T-helper 2 cell treated with Interferon-gamma antibody and Interleukin-4, amounts not matched to agents 100 ng/mL and 5 ng/mL, for 36 hours (primary cell): ENCODE measurements around the gene TEPSIN. TPM values are rescaled to one million over a fixed set of nuclear protein-coding genes. Genes with fewer than 3 reads are reported as not detected.
"Not testable (repeated sequence)": the region's sequence is repeated elsewhere in the genome, so short reads cannot be mapped to it uniquely, and the experiment has no call there.

Experiments used
- intact Hi-C: fragments of 100-400 bp; cut with micrococcal nuclease; formaldehyde crosslinking; loops from one replicate; pipeline ENCODE4 v1.15.1; 2023
- total RNA-seq: library from RNA; stranded (reverse); gene quantifications from 2 replicates; pipeline ENCODE4 v1.2.3, GENCODE V29; 2022

Gene TEPSIN
- total RNA-seq, 1 donor from 2014 or later: 50.8 TPM

- intact Hi-C loops: loop anchor here (2.0 kb wide), 1 partner anchor 56 kb away; the partner anchor contains the start of gene SLC38A10
These were observed 403 bp downstream of the TEPSIN start for GRCh38 chr17:81238490-81238814.

- intact Hi-C loops: loop anchor here (2.0 kb wide), 1 partner anchor 57 kb away; the partner anchor contains the start of gene SLC38A10
These were observed 1.0 kb downstream of the TEPSIN start for GRCh38 chr17:81237591-81238489.

GRCh38 chr17:81236784-81237183 lies 2.1 kb downstream of the TEPSIN start:
- intact Hi-C loops: no loop called here

GRCh38 chr17:81235822-81236740 lies 2.8 kb downstream of the TEPSIN start:
- intact Hi-C loops: no loop called here

GRCh38 chr17:81234940-81235821 lies 3.7 kb downstream of the TEPSIN start:
- intact Hi-C loops: no loop called here

- intact Hi-C loops: no loop called here
These were observed 4.4 kb downstream of the TEPSIN start for GRCh38 chr17:81234506-81234855.

GRCh38 chr17:81233811-81234505 lies 4.9 kb downstream of the TEPSIN start:
- intact Hi-C loops: no loop called here

GRCh38 chr17:81233316-81233715 lies 5.5 kb downstream of the TEPSIN start:
- intact Hi-C loops: no loop called here

- intact Hi-C loops: no loop called here
These were observed 6.1 kb downstream of the TEPSIN start for GRCh38 chr17:81232616-81233241.

GRCh38 chr17:81231766-81232581 lies 6.9 kb downstream of the TEPSIN start:
- intact Hi-C loops: no loop called here

- intact Hi-C loops: no loop called here
These were observed 7.7 kb downstream of the TEPSIN start for GRCh38 chr17:81231121-81231645.

GRCh38 chr17:81230043-81230820 lies 8.6 kb downstream of the TEPSIN start:
- intact Hi-C loops: no loop called here

GRCh38 chr17:81229666-81229920 lies 9.3 kb downstream of the TEPSIN start:
- intact Hi-C loops: no loop called here

- intact Hi-C loops: no loop called here
These were observed 9.8 kb downstream of the TEPSIN start for GRCh38 chr17:81228834-81229665.

- intact Hi-C loops: no loop called here
These were observed 10.4 kb downstream of the TEPSIN start for GRCh38 chr17:81228420-81228819.

GRCh38 chr17:81227630-81228029 lies 11.2 kb downstream of the TEPSIN start:
- intact Hi-C loops: not testable (repeated sequence)

- intact Hi-C loops: loop anchor here (1.0 kb wide), 2 partner anchors 16 to 104 kb away; partner anchors contain the start of genes NDUFAF8 and TEPSIN
These were observed 15.1 kb downstream of the TEPSIN start for GRCh38 chr17:81223762-81224130.
